Epidermal melanocyte (primary cell): ENCODE data around the gene UVRAG.
"Not testable (repeated sequence)": the region's sequence is repeated elsewhere in the genome, so short reads cannot be mapped to it uniquely, and the experiment has no call there.

Experiments
- DNase-seq: peaks from one replicate; pipeline ENCODE4 v3.0.0; 2011; ENCODE audit warnings: low spot score; ENCODE audit not compliant: insufficient read length

Gene UVRAG

DNA sequence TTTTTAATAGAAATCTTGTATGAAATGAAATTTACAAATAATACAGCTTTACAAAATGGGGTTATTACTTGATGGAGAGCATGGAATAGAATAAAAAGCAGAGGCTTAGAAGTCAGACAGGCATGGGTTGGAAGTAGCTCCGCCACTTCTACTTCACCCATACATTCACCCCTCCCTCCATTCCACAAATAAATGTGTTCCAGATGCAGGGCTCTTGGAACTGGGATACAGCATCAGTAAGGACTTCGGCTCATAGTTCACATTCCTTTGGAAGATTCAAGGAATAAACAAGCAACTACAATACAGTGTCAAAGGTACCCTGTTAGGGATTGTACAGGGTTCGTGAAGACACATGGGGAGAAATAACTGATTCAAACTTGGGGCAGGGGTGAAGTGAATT, 234.5 kb downstream of the UVRAG start:
- no peak for DNase-seq

DNA sequence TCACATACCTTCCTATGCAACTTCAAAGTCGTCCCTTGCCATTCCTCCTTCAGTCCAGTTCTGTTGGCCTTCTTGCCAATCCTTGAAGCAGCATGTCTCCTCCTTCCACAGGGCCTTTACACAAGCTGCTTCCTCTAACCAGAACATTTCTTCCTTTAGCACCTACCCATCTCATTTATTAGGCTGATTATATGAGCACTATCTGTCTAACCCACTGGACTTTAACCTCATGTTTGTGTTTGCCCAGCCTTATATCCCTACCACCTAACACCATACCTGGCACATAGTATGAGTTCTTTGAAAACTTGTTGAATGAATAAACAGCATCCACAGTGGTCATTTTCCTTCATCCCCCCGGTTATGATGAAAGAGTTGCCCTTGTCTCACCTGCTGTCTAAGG, 236.9 kb downstream of the UVRAG start:
- no peak for DNase-seq

DNA sequence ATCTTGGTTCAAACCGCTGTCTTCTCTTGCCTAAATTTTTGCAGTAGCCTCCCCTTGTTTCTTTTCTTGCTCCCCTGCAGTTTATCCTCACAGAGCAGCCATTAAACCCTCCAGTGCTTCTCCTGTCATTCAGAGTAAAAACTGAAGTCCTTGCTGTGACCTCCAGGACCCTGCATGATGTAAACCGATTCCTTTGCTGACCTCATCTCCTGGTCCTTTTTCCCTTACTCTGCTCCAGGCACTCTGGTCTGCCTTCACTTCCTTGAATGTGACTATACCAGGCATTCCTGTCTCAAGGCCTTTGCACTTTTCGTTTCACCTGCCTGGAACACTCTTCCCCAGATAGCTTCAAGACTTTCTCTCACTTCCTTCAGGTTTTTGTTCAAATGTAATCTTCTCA, 239.3 kb downstream of the UVRAG start:
- no peak for DNase-seq

DNA sequence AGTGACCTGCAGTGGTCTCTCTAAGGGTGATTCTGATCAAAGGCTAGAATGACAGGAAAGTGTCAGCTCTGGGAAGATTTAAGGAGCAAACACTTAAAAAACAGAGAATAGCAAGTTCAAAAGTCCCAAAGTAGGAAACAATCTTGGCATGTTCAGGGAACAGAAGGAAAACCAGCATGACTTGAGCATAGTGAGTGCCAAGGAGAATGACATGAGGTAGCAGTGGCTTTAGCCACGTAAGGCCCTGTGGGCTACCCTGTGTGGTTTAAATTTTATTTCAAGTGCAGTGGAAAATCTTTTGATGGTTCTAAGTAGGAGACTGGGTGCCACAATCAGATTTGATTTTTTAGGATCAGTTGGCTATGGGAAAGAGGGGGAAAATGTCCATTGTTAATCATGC, 241.9 kb downstream of the UVRAG start:
- no peak for DNase-seq

DNA sequence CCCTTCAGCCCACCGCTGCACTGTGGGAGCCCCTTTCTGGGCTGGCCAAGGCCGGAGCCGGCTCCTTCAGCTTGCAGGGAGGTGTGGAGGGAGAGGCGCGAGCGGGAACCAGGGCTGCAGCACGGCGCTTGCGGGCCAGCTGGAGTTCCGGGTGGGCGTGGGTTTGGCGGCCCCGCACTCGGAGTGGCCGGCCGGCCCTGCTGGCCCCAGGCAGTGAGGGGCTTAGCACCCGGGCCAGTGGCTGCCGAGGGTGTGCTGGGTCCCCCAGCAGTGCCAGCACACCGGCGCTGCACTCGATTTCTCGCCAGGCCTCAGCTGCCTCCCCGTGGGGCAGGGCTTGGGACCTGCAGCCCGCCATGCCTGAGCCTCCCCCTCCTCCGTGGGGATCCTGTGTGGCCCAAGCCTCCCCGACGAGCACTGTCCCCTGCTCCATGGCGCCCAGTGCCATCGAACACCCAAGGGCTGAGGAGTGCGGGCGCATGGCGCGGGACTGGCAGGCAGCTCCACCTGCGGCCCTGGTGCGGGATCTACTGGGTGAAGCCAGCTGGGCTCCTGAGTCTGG, 245.5 kb downstream of the UVRAG start:
- DNase-seq = not testable (repeated sequence)

DNA sequence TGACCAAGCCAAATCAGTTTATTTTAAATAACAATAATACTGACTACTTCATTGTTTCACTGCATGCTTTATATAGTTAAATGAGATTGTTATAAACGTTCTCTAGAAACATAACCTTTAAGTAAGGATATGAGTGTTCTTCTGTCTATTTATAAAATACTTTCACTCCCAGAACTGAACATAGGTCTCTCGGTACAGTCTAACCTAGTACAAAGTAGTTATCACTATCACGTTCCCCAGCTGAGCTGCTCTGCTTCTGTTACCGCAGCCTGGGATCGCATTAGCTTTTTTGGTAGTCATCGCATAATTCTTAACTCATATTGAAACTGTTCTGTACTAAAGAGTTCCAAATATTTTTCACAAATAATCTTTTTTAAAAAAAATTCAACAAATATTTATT, 247.7 kb downstream of the UVRAG start:
- DNase-seq = no peak

DNA sequence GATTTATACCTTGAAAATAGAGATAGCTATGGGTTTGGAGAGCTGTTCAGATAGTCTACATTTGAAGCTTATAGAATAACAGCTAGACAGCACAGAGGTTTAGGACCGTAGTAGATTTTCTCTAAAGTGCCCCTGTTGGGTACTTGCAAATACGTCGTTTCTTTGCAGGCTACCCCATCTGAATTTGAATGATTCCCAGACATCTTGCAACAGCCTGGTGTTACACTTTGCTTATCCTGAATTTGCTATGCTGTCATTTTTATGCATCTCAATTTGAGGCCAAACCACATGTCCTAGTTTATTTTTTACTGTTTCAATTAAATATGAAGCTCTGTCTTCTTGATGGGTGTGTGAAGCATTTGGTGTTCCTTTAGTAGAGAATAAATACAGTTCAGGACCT, 249.2 kb downstream of the UVRAG start:
- DNase-seq = no peak

DNA sequence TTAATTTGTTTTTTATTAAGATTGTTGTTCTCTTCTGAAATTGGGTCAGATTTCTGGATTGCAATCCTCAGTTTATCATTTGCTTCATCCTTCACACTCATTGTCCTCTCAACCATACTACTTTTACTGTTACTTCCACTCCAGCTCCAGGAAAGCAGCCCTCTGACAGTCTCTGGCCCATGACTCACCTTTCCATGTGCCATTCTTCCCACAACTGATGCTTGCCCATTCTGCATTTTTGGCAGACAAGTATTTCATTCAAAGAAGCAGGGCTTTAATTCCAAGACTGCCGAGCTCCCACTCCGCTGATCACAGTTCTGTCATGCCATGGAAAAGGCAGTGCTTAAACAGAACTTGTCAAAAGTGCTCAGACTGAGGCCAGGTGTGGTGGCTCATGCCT, 252.1 kb downstream of the UVRAG start:
- DNase-seq = no peak

DNA sequence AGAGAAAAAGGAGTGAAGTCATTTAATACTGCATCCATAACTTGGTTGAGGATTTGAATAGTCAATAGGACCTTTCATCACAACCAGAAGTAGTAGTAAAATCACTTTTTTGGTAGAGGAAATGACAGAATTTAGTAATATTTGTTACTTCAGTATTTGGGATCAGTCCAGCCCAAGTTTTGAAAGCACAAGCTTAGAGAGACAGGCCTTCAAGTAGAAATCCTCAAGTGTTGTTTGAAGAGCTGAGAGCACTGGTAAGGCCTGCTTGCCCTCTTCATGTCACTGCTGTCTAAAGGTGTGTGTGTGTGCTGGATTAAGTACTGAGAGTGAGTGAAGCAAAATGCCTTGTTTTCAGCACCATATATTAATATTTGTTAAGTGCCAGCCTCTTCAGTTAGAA, 254.0 kb downstream of the UVRAG start:
- no peak for DNase-seq

DNA sequence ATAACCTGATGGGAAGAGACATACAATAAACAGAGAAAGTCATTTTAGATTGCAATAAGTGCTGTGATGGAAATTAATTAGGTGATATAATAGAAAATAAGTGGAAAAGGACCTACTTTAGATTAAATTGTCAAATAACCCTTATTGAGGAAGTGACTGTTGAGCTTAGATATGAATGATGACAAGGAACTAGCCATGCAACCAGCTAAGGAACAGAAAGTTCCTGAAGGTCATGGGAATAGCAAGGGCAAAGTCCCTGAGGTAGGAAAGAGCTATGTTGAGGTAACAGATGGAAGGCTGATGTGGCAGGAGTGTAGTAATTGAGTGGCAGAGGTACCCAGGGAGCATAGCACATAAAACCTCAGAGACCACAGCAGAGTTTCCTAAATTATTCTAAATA, 256.1 kb downstream of the UVRAG start:
- no peak for DNase-seq

DNA sequence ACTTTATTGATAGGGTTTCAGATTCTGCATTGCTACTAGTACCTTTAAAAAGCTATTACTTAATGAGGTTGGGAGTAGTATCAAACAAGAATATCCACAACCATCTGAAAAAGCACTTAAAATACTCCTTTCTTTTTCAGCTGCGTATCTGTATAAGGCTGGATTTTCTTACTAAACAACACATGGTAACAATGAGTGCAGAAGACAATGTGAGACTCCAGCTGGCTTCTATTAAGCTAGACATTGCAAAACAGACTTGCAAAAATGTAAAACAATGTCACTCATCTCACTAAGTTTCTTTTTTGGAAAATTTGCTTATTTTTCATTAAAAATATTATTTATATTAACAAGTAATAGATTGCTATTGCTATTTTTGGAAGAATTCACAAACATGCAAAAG, 258.7 kb downstream of the UVRAG start:
- peak; percentile 21 for DNase-seq

DNA sequence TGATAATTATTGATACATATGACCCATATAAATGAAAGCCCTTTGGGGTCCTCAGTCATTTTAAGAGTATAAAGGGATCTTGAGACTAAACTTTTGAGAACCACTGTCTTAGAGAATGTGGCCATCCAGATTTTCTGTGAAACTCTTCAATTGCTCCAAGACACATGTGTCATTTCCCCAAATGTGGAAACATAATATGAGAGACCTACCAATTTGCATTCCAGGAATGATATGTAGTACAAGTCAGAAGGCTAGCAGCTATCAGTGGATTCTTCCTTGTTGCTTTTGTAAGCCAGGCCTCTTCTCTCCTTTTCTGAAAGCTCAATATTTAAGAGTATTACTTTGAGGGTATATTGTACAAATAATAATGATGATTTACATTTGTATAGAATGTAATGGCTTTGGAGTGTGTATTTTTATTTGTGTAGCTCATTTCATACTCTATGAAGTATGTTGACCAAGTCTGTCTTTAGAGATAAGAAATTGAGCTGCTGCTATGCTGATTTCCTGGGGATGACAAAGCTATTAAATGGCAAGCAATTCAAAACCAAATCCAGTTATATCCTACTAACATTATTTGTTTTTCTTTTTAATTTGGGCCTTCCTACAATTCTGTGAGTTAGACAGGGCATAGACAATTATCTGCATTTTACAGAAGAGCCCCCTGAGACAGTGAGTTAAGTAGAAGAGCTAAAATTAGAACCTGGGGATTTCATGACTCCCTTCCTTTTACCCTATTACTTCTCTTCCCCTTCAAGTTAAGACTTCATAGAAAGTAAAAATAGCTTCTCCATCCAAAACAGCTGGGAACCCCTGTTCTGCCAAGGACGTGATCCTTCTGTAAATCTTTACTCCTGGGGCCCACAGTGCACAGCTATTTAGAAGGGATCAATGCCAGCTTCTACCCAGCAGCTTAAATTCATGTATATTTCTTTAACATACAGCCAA, 259.4 kb downstream of the UVRAG start:
- no peak for DNase-seq

DNA sequence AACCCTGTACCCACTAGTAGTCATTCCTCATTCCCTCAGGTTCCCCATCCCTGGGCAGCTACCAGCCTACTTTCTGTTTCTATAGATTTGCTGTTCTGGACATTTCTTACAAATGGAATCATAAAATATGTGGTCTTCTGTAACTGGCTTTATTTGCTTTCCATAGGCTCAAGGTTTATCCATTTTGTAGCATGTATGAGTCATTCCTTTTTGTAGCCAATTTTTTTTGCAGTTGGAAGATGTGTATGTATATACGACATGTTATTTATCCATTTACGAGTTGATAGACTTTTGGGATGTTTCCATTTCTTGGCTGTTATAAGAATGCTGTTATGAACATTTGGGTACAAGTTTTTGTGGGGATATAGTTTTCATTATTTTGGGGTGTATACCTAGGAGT, 260.7 kb downstream of the UVRAG start:
- DNase-seq = no peak

DNA sequence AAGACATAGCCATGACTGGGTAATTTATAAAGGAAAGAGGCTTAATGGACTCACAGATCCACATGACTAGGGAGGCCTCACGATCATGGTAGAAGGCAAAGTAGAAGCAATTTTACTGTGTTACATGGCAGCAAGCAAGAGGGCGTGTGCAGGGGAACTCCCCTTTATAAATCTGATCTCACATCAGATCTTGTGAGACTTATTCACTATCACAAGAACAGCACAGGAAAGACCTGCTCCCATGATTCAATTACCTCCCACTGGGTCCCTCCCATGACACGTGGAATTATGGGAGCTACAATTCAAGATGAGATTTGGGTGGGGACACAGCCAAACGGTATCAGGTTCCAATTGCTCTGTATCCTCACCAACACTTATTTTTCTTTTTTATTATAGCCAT, 261.2 kb downstream of the UVRAG start:
- not testable (repeated sequence) for DNase-seq

DNA sequence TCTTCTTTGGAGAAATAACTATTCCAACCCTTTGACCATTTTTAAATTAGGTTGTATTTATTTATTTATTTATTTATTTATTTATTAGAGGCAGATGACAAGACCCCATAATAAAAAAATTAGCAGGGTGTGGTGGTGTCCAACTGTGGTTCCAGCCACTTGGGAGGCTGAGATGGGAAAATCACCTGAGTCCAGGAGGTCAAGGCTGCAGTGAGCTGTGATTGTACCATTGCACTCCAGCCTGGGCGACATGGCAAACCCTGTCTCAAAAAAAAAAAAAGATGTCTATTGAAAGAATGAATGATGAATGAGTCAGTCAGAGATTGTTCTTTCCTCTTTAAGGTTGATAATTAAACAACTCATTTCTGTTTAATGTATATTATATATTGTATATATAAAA, 261.7 kb downstream of the UVRAG start:
- no peak for DNase-seq

DNA sequence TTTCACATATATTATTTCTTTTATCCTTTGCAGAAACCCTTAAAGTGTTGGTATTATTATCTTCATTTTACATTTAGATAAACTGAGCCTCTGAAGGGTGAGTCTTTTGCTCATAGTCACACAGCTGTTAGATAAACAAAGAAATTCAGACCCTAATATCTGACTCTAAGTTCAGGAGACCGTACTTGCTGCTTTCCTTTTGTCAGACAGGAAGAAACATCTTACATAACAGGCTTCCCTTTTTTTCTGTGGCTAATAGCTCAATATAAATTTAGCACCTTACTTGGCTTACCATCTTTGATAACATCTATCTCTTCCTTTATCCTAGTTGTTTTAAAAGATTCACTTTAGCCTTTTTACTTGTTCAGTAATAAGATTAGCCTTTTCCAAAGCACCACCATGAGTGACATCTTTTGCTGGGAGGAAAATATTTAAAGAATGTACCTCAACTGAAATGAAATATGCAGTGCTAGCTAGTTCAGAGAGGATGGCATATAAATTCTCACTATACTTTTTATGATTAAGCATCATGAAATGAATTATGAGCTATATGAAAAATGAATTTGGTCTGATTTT, 262.7 kb downstream of the UVRAG start:
- no peak for DNase-seq

DNA sequence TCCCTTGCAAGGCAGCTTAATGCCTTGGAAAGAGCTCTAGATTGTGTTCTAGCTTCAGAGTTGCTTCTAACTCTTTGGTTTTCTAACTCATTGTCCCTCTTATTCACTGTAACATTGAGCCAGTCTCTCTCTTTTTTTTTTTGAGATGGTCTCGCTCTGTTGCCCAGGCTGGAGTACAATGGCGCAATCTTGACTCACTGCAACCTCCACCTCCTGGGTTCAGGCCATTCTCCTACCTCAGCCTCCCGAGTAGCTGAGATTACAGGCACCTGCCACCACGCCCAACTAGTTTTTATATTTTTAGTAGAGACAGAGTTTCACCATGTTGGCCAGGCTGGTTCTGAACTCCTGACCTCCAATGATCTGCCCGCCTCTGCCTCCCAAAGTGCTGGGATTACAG, 266.1 kb downstream of the UVRAG start:
- DNase-seq = not testable (repeated sequence)

DNA sequence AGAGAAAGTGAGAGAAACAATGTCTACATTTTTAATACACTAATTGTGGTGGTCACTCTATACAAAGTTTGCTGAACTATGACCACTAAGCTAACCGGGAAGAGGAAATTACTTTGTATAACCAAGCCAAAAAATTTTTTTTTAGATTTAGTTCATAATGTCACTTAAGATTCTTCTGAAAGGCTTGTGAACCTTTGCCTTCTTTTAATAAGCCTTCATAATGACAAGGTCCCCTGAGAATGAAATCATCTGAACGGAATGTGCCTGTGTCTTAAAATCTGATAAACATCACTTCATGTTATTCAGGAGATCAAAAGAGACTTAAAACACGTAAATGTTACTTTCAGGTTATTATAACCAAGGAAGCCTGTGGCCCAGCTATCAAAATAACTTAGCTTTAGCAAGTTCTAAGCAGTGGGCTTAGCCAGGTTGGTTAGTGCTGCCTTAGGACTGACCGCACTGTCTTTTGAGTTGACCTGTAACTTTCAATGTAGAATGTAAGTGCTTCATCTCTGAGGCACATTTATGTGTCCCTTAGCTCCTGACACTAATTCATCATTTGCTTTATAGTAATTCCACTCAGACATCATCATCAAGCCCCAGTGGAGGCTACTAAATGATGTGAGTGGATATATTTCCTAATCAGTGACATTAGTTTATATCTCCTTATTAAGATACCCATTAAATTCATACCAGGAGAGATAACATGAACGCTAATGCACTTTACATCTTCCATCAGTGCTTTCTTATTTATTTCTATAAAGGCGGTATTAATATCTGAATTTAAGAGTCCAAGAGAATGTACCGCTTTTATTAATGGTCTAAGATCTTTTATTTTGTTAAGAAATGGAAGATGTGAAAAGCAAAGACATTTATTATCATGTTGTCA, 268.8 kb downstream of the UVRAG start:
- DNase-seq = no peak

DNA sequence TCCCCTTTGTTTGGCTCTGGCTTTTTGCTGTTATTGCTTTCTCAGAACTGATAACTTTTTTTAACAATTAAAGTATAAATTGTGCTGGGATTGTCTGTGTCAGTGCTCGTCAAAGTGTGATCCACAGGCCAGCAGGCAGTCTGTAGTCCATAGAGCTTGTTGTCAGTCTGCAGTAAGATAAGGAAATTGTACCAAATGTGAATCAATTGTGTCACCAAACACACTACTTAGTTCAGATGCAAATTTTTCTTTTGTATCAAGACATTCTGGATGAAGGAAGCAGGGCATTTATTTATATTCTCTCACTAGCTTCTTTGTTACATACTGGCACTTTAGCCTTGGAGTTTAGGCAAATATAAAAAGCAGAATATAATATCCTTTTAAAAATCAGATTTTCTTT, 270.3 kb downstream of the UVRAG start:
- DNase-seq = no peak

DNA sequence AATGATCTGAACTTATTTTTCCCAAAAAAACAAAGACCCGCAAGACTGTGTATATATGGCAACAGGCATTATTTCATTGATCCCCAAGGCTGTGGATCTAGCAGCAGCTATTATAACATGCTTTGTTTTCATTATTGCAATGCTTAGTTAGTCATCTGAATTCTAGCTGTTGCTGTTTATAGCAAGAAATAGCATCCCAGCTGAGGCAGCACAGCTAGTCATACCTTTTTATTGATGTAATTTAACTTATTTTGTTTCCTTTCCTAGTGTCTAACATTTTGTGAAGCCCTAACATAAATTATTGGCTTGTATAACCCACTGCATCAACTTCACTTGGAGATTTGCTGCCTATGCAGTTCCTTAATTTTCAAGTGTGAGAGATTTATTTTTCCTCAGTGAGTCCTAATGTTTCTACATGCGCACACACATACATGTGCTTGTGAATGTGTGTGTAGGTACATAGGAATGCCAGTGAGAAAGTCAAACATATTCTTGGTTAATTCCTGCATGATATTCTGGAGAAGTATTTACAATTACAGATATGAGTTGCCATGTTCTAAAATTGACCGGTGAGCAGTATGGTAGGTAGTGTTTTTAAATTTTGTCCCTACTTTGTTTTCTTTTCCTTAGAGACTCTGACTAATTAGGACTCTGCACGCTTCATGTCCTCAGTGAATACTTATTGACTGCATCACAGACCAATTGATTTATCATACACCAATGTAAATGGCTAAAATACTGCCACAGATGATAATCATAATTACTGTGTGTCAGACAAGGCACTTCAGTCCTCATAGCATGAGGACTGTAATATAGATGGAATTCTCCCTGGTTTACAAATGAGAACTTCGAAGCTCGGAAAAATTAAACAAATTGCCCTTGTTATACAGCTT, 272.0 kb downstream of the UVRAG start:
- no peak for DNase-seq

DNA sequence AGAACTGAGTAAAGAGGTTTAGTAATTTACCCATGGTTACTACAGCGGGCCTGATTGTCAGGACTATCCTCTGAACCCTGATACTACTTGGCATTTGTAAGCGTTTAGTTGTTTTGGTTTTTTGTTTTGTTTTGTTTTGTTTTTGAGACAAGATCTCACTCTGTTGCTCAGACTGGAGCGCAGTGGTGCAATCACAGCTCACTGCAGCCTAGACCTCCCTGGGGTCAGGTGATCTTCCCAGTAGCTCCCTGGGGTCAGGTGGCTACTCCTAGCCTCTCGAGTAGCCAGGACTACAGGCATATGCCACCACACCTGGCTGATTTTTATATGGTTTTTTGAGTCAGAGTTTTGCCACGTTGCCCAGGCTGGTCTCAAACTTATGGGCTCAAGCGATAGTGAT, 272.7 kb downstream of the UVRAG start:
- DNase-seq = no peak
